Type B pancreatic cell (in vitro differentiated cells): Measurements from ENCODE around the gene TRNAU1AP. TPM values are rescaled to one million over a fixed set of nuclear protein-coding genes. Genes with fewer than 3 reads are reported as not detected.

Experiments used
- DNase-seq: peaks from one replicate; pipeline ENCODE4 v3.0.0; 2021; ENCODE audit warnings: mixed read lengths; ENCODE audit not compliant: unreplicated experiment; ENCODE audit errors: extremely low spot score
- H3K27ac Mint-ChIP-seq: 2 replicates; pipeline ENCODE4 v1.8.0; 2021; ENCODE audit warnings: mild to moderate bottlenecking, mixed read lengths
- H3K27me3 Mint-ChIP-seq: 2 replicates; pipeline ENCODE4 v1.8.0; 2021; ENCODE audit warnings: mixed read lengths
- H3K36me3 Mint-ChIP-seq: 2 replicates; pipeline ENCODE4 v1.8.0; 2021; ENCODE audit warnings: mixed read lengths
- H3K4me1 Mint-ChIP-seq: one replicate; pipeline ENCODE4 v1.8.0; 2021; ENCODE audit warnings: mixed read lengths; ENCODE audit not compliant: unreplicated experiment
- H3K4me3 Mint-ChIP-seq: 2 replicates; pipeline ENCODE4 v1.8.0; 2021; ENCODE audit warnings: mild to moderate bottlenecking, mixed read lengths
- H3K9me3 Mint-ChIP-seq: 2 replicates; pipeline ENCODE4 v1.8.0; 2021; ENCODE audit warnings: mixed read lengths
- CTCF ChIP-seq: fragments of 200-600 bp; sonication (generic); conservative IDR thresholded peaks from 2 replicates; pipeline ENCODE4 v1.5.0; 2021; ENCODE audit warnings: antibody characterized with exemption, mild to moderate bottlenecking
- total RNA-seq: library from RNA; stranded (reverse); gene quantifications from 2 replicates; pipeline ENCODE4 v1.2.1, GENCODE V29; 2021; ENCODE audit warnings: low replicate concordance

Gene TRNAU1AP
- total RNA-seq, 1 donor from 2014 or later = 33.7 TPM

GRCh38 chr1:28577738-28578536 lies 25.1 kb downstream of the TRNAU1AP start:
- peak overlapping the region; percentile 72 for H3K4me3 Mint-ChIP-seq
- H3K27me3 Mint-ChIP-seq = no peaks in the 10 kb centered on the region
- H3K9me3 Mint-ChIP-seq = no peaks in the 10 kb centered on the region
- peak overlapping the region; percentile 62 for H3K27ac Mint-ChIP-seq
- no peak for DNase-seq
- no peak for TF ChIP-seq CTCF
- H3K36me3 Mint-ChIP-seq = peaks cover 30% of the 10 kb centered on the region
- H3K4me1 Mint-ChIP-seq = peaks cover 24% of the 10 kb centered on the region

GRCh38 chr1:28578696-28579218 lies 25.9 kb downstream of the TRNAU1AP start:
- Mint-ChIP-seq H3K36me3 (peaks cover 30% of the 10 kb centered on the region), H3K9me3 (no peaks in the 10 kb centered on the region), H3K27ac (peak overlapping the region; percentile 62), H3K4me3 (peak overlapping the region; percentile 55), H3K4me1 (peaks cover 27% of the 10 kb centered on the region), H3K27me3 (no peaks in the 10 kb centered on the region)
- no peak for TF ChIP-seq CTCF
- DNase-seq = no peak

GRCh38 chr1:28579401-28579800 lies 26.5 kb downstream of the TRNAU1AP start:
- Mint-ChIP-seq H3K4me3 (peak overlapping the region; percentile 93), H3K9me3 (no peaks in the 10 kb centered on the region), H3K27me3 (no peaks in the 10 kb centered on the region), H3K27ac (peak overlapping the region; percentile 41), H3K4me1 (peaks cover 27% of the 10 kb centered on the region), H3K36me3 (peaks cover 30% of the 10 kb centered on the region)
- no peak for TF ChIP-seq CTCF
- DNase-seq = no peak

- no peaks in the 10 kb centered on the region for H3K27me3 Mint-ChIP-seq
- H3K4me1 Mint-ChIP-seq = peaks cover 27% of the 10 kb centered on the region
- no peak for DNase-seq
- peak overlapping the region; percentile 93 for H3K4me3 Mint-ChIP-seq
- peaks cover 26% of the 10 kb centered on the region for H3K36me3 Mint-ChIP-seq
- H3K27ac Mint-ChIP-seq = peak overlapping the region; percentile 97
- peak; percentile 18 for TF ChIP-seq CTCF
- H3K9me3 Mint-ChIP-seq = no peaks in the 10 kb centered on the region
Measured at GRCh38 chr1:28580722-28581530, 28.0 kb downstream of the TRNAU1AP start.

GRCh38 chr1:28581531-28582247 lies 28.8 kb downstream of the TRNAU1AP start:
- TF ChIP-seq CTCF = peak; percentile 29
- Mint-ChIP-seq H3K4me1 (peaks cover 27% of the 10 kb centered on the region), H3K36me3 (peaks cover 26% of the 10 kb centered on the region), H3K27ac (peak overlapping the region; percentile 97), H3K4me3 (peak overlapping the region; percentile 93), H3K27me3 (no peaks in the 10 kb centered on the region), H3K9me3 (no peaks in the 10 kb centered on the region)
- DNase-seq = peak; percentile 97
